PC-3 (cell line): ENCODE results near the gene ABLIM3. TPM values are rescaled to one million over a fixed set of nuclear protein-coding genes. Genes with fewer than 3 reads are reported as not detected.

Experiments
- ATAC-seq: fragments of 200-7000 bp; cut with Tn5 transposase; 2 replicates; pipeline ENCODE4 v1.9.1; 2020; ENCODE audit warnings: mild to moderate bottlenecking, moderate library complexity
- BruUV-seq: library from RNA; stranded (reverse); fragments of 400-500 nt; replicated peaks from 2 replicates; lab custom pipeline; 2021; lab: Mats Ljungman, UMichigan
- CTCF ChIA-PET: fragments of 300-600 bp; sonication (Branson Sonifier 250); formaldehyde crosslinking; loops from one replicate; lab custom pipeline; 2022; ENCODE audit warnings: antibody characterized with exemption; lab: Charles Lee
- POLR2A ChIA-PET: fragments of 300-600 bp; sonication (Branson Sonifier 250); formaldehyde crosslinking; loops from one replicate; lab custom pipeline; 2022; ENCODE audit warnings: antibody characterized with exemption; ENCODE audit not compliant: unreplicated experiment; lab: Charles Lee
- DNase-seq: peaks from one replicate; pipeline ENCODE4 v3.0.0-alpha.2; 2015
- H2AFZ ChIP-seq: fragments of 300-600 bp; sonication (generic); 2 replicates; pipeline ENCODE4 v1.6.0; 2016; ENCODE audit warnings: antibody characterized with exemption, low read length
- H3F3A ChIP-seq: fragments of 300-600 bp; sonication (generic); one replicate; pipeline ENCODE4 v1.6.0; 2017; ENCODE audit warnings: antibody characterized with exemption, low read length, control low read depth, mild to moderate bottlenecking; ENCODE audit not compliant: unreplicated experiment
- H3K27ac ChIP-seq: fragments of 300-600 bp; sonication (generic); 2 replicates; pipeline ENCODE4 v1.5.1; 2016; ENCODE audit warnings: mild to moderate bottlenecking, low read length
- H3K27me3 ChIP-seq: fragments of 300-600 bp; sonication (generic); 2 replicates; pipeline ENCODE4 v1.6.1; 2016; ENCODE audit warnings: low read length, mixed read lengths
- H3K36me3 ChIP-seq: fragments of 300-600 bp; sonication (generic); 2 replicates; pipeline ENCODE4 v1.6.1; 2016; ENCODE audit warnings: low read depth, mixed run types, low read length, mixed read lengths
- H3K4me1 ChIP-seq: fragments of 300-600 bp; sonication (generic); 2 replicates; pipeline ENCODE4 v1.5.1; 2016; ENCODE audit warnings: low read length; ENCODE audit not compliant: insufficient read depth
- H3K4me2 ChIP-seq: fragments of 300-600 bp; sonication (generic); 2 replicates; pipeline ENCODE4 v1.6.0; 2016; ENCODE audit warnings: low read length
- H3K4me3 ChIP-seq: fragments of 300-600 bp; sonication (generic); 2 replicates; pipeline ENCODE4 v1.5.1; 2016; ENCODE audit warnings: mild to moderate bottlenecking, low read length, mixed read lengths
- H3K79me2 ChIP-seq: fragments of 300-600 bp; sonication (generic); 2 replicates; pipeline ENCODE4 v1.6.1; 2017; ENCODE audit warnings: low read length, mixed read lengths
- H3K9ac ChIP-seq: fragments of 300-600 bp; sonication (generic); 2 replicates; pipeline ENCODE4 v1.6.0; 2016; ENCODE audit warnings: mild to moderate bottlenecking, low read length
- H3K9me2 ChIP-seq: fragments of 300-600 bp; sonication (generic); replicated peaks from 2 replicates; pipeline ENCODE4 v1.6.1; 2016; ENCODE audit warnings: mixed run types, low read length, mixed read lengths
- H3K9me3 ChIP-seq: fragments of 300-600 bp; sonication (generic); 2 replicates; pipeline ENCODE4 v1.6.1; 2016; ENCODE audit warnings: low read length, mixed read lengths
- H4K20me1 ChIP-seq: fragments of 300-600 bp; sonication (generic); 2 replicates; pipeline ENCODE4 v1.6.1; 2016; ENCODE audit warnings: low read length, mixed read lengths
- CTCF ChIP-seq: fragments of 300-600 bp; sonication (generic); conservative IDR thresholded peaks from 2 replicates; pipeline ENCODE4 v1.5.1; 2017; ENCODE audit warnings: antibody characterized with exemption, low read depth, mild to moderate bottlenecking, low read length
- EZH2 ChIP-seq: fragments of 300-600 bp; sonication (generic); IDR thresholded peaks from one replicate; pipeline ENCODE4 v1.6.1; 2017; ENCODE audit warnings: antibody characterized with exemption, mild to moderate bottlenecking, low read length; ENCODE audit not compliant: unreplicated experiment
- EZH2phosphoT487 ChIP-seq: fragments of 300-600 bp; sonication (generic); IDR thresholded peaks from 2 replicates; pipeline ENCODE4 v1.6.1; 2018; ENCODE audit warnings: mild to moderate bottlenecking, antibody characterized with exemption, low read length, borderline replicate concordance
- intact Hi-C: fragments of 100-400 bp; cut with micrococcal nuclease; formaldehyde crosslinking; loops from 2 replicates; pipeline ENCODE4 v1.9.0; 2023
- total RNA-seq: library from RNA; depleted of rRNA; stranded (reverse); fragments of >200 nt; gene quantifications from 2 replicates; pipeline ENCODE4 v1.2.3, GENCODE V29; 2014

The ABLIM3 gene
- total RNA-seq, 1 experiment from 2014 or later = 43.6 TPM

GRCh38 chr5:149280124-149280523, 138.8 kb downstream of the ABLIM3 start:
- intact Hi-C loops = no loop called here
- H3K9me3 ChIP-seq = no peaks in the 10 kb centered on the region
- H3K4me2 ChIP-seq = no peak overlapping the region
- no peaks in the 10 kb centered on the region for H3K27me3 ChIP-seq
- H3K4me1 ChIP-seq = no peaks in the 10 kb centered on the region
- no peaks in the 10 kb centered on the region for H4K20me1 ChIP-seq
- no peaks in the 10 kb centered on the region for H3K79me2 ChIP-seq
- no TSS peak for BruUV-seq
- DNase-seq (no peak), ATAC-seq (no peak)
- H3K9ac ChIP-seq = no peak overlapping the region
- ChIA-PET CTCF (no interaction called here), POLR2A (no interaction called here)
- no peaks in the 10 kb centered on the region for H3K9me2 ChIP-seq
- no peak overlapping the region for H2AFZ ChIP-seq
- H3K36me3 ChIP-seq = no peaks in the 10 kb centered on the region
- H3F3A ChIP-seq = no peaks in the 10 kb centered on the region
- no peak overlapping the region for H3K4me3 ChIP-seq
- no peak overlapping the region for H3K27ac ChIP-seq
- TF ChIP-seq CTCF = no peak; the same call in 1 of the 2 replicates
- no peak for TF ChIP-seq EZH2phosphoT487
- TF ChIP-seq EZH2 = no peak

GRCh38 chr5:149280802-149281201, 139.5 kb downstream of the ABLIM3 start:
- Histone ChIP-seq H3K27ac (no peak overlapping the region), H2AFZ (no peak overlapping the region), H3K4me1 (no peaks in the 10 kb centered on the region), H3K36me3 (no peaks in the 10 kb centered on the region), H3K9me3 (no peaks in the 10 kb centered on the region), H4K20me1 (no peaks in the 10 kb centered on the region), H3K9me2 (no peaks in the 10 kb centered on the region), H3F3A (no peaks in the 10 kb centered on the region), H3K4me2 (no peak overlapping the region), H3K9ac (no peak overlapping the region), H3K79me2 (no peaks in the 10 kb centered on the region), H3K27me3 (no peaks in the 10 kb centered on the region), H3K4me3 (no peak overlapping the region)
- ChIA-PET POLR2A (no interaction called here), CTCF (no interaction called here)
- intact Hi-C loops = no loop called here
- ATAC-seq (no peak), DNase-seq (no peak)
- no TSS peak for BruUV-seq
- TF ChIP-seq EZH2phosphoT487 (no peak), CTCF (no peak), EZH2 (no peak)

GRCh38 chr5:149282027-149282965, 141.0 kb downstream of the ABLIM3 start:
- no peaks in the 10 kb centered on the region for H4K20me1 ChIP-seq
- H3K9ac ChIP-seq = no peak overlapping the region
- ChIA-PET POLR2A (interaction anchor here (0.7 kb wide), 1 partner anchor 418 kb away, joined by 4 read pairs; no protein-coding TSS in a partner anchor), CTCF (no interaction called here)
- no peaks in the 10 kb centered on the region for H3K9me2 ChIP-seq
- TF ChIP-seq EZH2phosphoT487 = no peak
- no peak for TF ChIP-seq EZH2
- no peak for TF ChIP-seq CTCF
- H3K27ac ChIP-seq = no peak overlapping the region
- no peak overlapping the region for H3K4me3 ChIP-seq
- H3F3A ChIP-seq = no peaks in the 10 kb centered on the region
- no peaks in the 10 kb centered on the region for H3K36me3 ChIP-seq
- H3K4me1 ChIP-seq = no peaks in the 10 kb centered on the region
- DNase-seq (no peak), ATAC-seq (no peak)
- no peaks in the 10 kb centered on the region for H3K79me2 ChIP-seq
- H3K4me2 ChIP-seq = no peak overlapping the region
- BruUV-seq = no TSS peak
- H3K9me3 ChIP-seq = no peaks in the 10 kb centered on the region
- no peaks in the 10 kb centered on the region for H3K27me3 ChIP-seq
- no peak overlapping the region for H2AFZ ChIP-seq
- intact Hi-C loops = no loop called here
